GM19351 (cell line): ENCODE measurements around the gene COL5A3.
"Not testable (repeated sequence)": the region's sequence is repeated elsewhere in the genome, so short reads cannot be mapped to it uniquely, and the experiment has no call there.

ENCODE experiments used
- ATAC-seq: cut with Tn5 transposase; IDR thresholded peaks from one replicate; pipeline ENCODE4 v1.9.1; 2021; ENCODE audit warnings: mild to moderate bottlenecking, moderate library complexity; ENCODE audit not compliant: unreplicated experiment

COL5A3 gene

GRCh38 chr19:9972103-9972502 is 38.2 kb downstream of the COL5A3 start:
- no peak for ATAC-seq

GRCh38 chr19:9971166-9971897 is 39.0 kb downstream of the COL5A3 start:
- ATAC-seq, result no peak

DNA sequence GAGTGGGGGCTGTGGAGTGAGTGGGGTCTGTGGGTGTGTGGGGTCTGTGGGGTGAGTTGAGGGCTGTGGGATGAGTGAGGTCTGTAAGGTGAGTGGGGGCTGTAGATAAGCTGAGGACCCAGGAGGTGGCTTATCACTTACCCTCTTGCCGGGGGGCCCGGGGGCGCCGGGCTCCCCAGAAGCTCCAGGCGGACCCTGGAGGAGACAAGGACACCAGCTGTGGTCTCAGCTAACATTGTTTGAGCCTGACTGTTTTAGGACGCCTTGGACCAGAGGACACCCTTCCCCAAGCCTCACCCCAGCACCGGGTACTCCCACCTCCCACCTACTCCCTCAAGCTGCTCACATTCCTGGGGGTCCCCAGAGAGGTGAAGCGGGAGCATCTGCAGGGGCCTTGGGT is 39.8 kb downstream of the COL5A3 start:
- ATAC-seq, result no peak

DNA sequence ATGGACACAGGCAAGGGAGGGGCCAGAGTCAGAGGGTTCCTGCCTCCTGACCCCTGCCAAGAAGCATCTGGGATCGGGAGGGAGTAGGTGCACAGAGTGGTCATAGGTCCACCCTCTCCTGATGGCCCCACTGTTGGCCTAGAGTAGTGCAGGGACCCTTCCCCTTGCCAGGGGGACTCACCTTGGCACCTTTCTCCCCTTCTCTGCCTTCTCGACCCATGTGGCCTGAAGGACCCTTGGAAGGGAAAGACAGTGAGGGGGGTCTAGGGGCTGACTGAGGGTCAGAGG is 40.7 kb downstream of the COL5A3 start:
- ATAC-seq, result no peak

GRCh38 chr19:9968820-9969687 is 41.2 kb downstream of the COL5A3 start:
- no peak for ATAC-seq

DNA sequence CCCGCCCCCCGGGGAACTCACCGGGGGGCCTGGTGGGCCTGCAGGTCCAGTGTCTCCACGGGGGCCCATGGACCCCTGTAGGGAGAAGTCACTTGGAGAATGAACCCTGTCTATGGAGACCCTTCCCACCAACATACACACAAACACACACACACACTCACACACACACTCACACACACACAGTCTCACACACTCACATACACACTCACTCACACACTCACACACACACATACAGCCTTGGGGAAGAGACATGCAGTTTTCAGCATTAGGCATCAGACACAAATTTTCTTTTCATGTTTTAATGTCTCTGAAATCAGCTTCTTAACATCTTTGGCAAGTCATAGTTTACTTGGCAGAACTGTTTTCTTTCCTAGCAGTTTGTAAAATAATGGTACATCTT is 43.0 kb downstream of the COL5A3 start:
- ATAC-seq, result no peak

DNA sequence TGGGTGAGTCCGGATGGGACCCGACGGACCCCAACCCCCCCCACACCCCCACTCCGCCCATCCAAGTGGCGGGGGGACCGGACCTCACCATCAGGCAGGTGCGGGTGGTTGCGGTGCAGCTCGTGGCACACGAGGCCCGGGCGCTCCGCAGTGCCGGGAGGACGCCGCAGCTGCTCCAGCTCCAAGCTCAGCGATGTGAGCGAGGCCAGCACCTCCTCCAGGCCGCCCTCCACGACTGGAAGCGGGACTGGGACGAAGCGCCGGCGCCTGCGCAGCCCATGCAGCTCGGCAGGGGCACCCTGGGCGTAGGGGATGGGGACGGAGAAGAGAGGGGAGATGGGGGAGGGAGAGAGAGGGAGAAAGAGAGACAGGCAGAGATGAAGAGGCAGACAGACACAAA is 43.9 kb downstream of the COL5A3 start:
- ATAC-seq, result no peak

DNA sequence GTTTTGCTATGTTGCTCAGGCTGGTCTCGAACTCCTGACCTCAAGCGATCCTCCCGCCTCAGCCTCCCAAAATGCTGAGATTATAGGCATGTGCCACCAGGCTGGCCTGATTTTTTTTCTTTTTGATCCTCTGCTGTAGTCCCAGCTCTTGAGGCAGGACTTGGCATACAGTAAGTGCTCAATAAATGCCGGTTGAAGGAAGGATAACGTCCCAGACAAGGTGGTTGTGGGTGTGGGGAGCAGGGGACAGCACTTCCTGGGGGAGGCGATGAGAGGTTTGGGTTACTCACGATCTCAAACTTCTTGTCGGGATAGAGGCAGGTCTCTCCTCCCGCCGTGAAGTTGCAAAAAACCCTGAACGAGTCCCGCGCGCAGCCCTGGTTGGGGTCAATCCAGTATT is 44.3 kb downstream of the COL5A3 start:
- no peak for ATAC-seq

DNA sequence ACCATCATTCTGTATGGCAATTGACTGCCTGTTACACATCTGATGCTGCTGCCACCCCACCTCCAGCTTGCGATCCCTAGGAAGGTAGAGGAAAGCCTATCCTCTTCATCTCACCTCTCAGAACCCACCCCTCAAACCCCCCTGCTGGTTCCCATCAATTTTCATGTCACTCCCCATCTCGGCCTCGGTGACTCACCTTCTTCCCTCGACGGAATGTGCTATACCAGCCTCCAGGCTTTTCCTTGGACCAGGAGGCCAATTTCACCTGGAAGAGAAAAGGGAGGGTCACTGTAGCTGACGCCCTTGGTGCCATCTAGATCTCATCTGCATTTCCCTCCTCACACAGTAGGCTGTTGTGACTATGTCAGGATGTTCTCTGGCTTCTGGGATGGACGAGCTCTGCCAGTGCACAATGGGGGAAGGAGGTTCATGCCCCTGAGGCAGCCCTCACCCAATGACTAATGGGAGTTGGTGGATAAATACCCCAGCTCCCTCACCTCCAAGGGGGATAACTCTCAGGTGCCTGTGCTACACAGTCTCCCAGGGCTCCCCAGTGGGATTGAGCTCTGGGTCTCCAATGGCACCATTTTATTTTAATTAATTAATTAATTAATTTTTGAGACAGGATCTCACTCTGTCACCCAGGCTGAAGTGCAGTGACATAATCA is 47.5 kb downstream of the COL5A3 start:
- no peak for ATAC-seq

- ATAC-seq, result no peak
Measured at GRCh38 chr19:9961103-9961502, 49.2 kb downstream of the COL5A3 start.

- no peak for ATAC-seq
Measured at GRCh38 chr19:9958379-9958821, 51.9 kb downstream of the COL5A3 start.

DNA sequence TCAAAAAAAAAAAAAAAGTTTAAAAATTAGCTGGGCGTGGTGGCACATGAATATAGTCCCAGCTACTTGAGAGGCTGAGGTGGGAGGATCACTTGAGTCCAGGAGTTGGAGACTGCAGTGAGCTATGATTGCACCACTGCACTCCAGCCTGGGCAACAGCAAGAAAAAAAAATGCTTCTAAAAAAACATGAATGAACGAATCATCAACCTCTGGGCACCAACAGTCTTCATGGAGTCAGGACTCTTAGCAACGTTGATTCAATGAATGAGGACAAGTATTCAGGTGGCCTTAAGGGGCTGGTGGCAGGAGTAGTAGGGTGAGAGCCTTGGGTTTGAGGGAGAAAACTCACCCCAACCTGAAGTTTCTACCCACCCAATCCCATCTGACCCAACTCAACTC is 53.3 kb downstream of the COL5A3 start:
- ATAC-seq, result no peak

GRCh38 chr19:9953802-9954542 is 56.3 kb downstream of the COL5A3 start:
- ATAC-seq, result no peak

GRCh38 chr19:9952276-9952675 is 58.0 kb downstream of the COL5A3 start:
- no peak for ATAC-seq

GRCh38 chr19:9947441-9947840 is 62.9 kb downstream of the COL5A3 start:
- ATAC-seq, result no peak

GRCh38 chr19:9946528-9947125 is 63.7 kb downstream of the COL5A3 start:
- not testable (repeated sequence) for ATAC-seq

DNA sequence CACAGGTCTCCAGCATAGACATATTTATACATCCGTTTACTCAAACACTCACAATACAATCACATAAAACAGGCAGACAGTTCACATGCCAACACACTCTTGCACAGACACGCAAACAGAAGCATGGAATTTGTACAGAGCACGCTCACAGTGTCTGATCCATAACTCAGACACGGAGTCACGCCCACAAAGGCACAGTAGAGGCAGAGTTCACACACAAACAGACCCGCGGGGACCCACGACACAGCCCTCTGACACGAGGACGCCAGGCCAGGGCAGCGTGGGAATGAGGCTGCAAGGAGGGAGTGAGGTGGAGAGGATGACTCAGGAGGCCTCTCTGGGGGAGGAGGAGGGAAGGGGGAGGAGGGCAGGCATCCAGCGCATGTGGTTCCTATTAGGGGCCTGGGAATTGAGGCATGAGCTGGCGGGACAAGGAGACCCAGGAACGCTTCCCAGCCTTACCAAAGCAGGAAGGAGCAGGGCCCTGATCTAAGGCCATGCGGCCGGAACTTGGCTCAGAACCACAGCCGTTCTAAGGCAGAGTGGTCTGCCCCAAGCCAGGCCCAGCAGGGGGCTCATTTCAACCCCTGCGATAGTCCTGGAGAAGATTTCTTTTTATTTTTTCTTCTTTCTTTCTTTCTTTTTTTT is 64.9 kb downstream of the COL5A3 start:
- ATAC-seq, result no peak

DNA sequence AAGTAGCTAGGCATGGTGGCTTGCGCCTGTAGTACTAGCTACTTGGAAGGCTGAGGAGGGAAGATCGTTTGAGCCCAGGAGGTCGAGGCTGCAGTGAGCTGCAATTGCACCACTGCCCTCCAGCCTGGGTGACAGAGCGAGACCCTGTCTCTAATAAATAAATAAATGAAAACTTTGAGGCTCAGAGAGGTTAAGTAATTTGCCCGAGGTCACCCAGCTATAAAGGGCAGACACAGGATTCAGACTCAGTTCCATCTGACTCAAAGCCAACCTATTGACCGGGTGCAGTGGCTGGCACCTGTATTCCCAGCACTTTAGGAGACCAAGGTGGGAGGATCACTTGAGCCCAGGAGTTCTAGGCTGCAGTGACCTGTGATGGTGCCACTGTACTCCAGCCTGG is 66.6 kb downstream of the COL5A3 start:
- ATAC-seq, result no peak

DNA sequence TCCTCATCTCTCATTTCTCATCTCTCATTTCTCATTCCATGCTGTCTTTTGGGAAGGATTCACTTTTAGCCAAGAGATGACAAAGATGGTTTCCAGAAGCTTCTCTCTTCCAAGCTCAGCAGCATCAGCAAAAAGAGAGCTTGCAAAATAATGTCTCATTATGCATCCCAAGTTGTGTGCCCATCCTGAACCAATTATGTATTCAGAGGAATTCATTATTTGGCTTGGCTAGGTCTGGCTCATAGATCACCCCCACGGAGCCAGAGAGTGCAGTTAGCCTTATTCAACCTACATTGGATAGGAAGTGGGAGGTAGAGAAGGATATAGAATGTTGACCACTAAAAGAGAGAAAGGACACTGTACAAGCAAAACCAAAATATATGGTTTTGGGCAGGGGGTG is 68.6 kb downstream of the COL5A3 start:
- no peak for ATAC-seq

- no peak for ATAC-seq
Measured at GRCh38 chr19:9941231-9941630, 69.1 kb downstream of the COL5A3 start.
